IMR-90 (cell line): ENCODE measurements around the gene FRMPD4. TPM values are rescaled to one million over a fixed set of nuclear protein-coding genes. Genes with fewer than 3 reads are reported as not detected.
A peak's percentile ranks its signal among the peaks of the same experiment; 100 is the strongest.

Experiments
- ATAC-seq: fragments of 200-7000 bp; cut with Tn5 transposase; 2 replicates; pipeline ENCODE4 v1.9.1; 2020; ENCODE audit warnings: low read depth, mild to moderate bottlenecking, moderate library complexity
- BruUV-seq: library from RNA; stranded (reverse); fragments of 400-500 nt; replicated peaks from 2 replicates; lab custom pipeline; 2021; lab: Mats Ljungman, UMichigan
- CTCF ChIA-PET: fragments of 300-600 bp; formaldehyde crosslinking; extraction: SDS; loops from one replicate; lab custom pipeline; 2021; ENCODE audit warnings: antibody characterized with exemption; lab: Yijun Ruan, JAX
- POLR2A ChIA-PET: fragments of 300-600 bp; sonication (Branson Sonifier 250); formaldehyde crosslinking; loops from one replicate; lab custom pipeline; 2022; ENCODE audit warnings: antibody characterized with exemption; ENCODE audit not compliant: unreplicated experiment; lab: Charles Lee
- DNase-seq: peaks from one replicate; pipeline ENCODE4 v3.0.0; 2013
- H2AFZ ChIP-seq: replicated peaks from 2 replicates; pipeline ENCODE3; 2013; ENCODE audit warnings: low read length, mild to moderate bottlenecking; ENCODE audit not compliant: poor library complexity
- H2AK5ac ChIP-seq: 2 replicates; pipeline ENCODE4 v1.6.1; 2013; ENCODE audit warnings: low read depth, low read length, inconsistent platforms
- H2AK9ac ChIP-seq: replicated peaks from 2 replicates; pipeline ENCODE3; 2013; ENCODE audit warnings: mild to moderate bottlenecking, low read depth, low read length, moderate library complexity; ENCODE audit not compliant: poor library complexity
- H2BK120ac ChIP-seq: 2 replicates; pipeline ENCODE4 v1.6.1; 2013; ENCODE audit warnings: low read depth, low read length, inconsistent platforms
- H2BK15ac ChIP-seq: 3 replicates; pipeline ENCODE4 v1.6.1; 2013; ENCODE audit warnings: low read depth, low read length, inconsistent platforms
- H2BK20ac ChIP-seq: 2 replicates; pipeline ENCODE4 v1.6.1; 2013; ENCODE audit warnings: low read depth, mild to moderate bottlenecking, inconsistent platforms, low read length, moderate library complexity
- H2BK5ac ChIP-seq: 2 replicates; pipeline ENCODE4 v1.6.1; 2013; ENCODE audit warnings: mild to moderate bottlenecking, low read depth, low read length, inconsistent platforms; ENCODE audit not compliant: poor library complexity, severe bottlenecking
- H3K14ac ChIP-seq: replicated peaks from 2 replicates; pipeline ENCODE4 v1.6.1; 2013; ENCODE audit warnings: low read depth, low read length, inconsistent platforms
- H3K18ac ChIP-seq: 2 replicates; pipeline ENCODE4 v1.6.1; 2013; ENCODE audit warnings: low read depth, low read length, control low read depth
- H3K23ac ChIP-seq: 2 replicates; pipeline ENCODE4 v1.6.1; 2013; ENCODE audit warnings: low read depth, low read length, inconsistent platforms
- H3K27ac ChIP-seq: 2 replicates; pipeline ENCODE4 v1.5.1; 2013; ENCODE audit warnings: mild to moderate bottlenecking, control low read depth, low read length; ENCODE audit not compliant: insufficient read depth
- H3K27me3 ChIP-seq: 2 replicates; pipeline ENCODE4 v1.6.1; 2013; ENCODE audit warnings: low read length; ENCODE audit not compliant: control insufficient read depth, insufficient read depth
- H3K36me3 ChIP-seq: 2 replicates; pipeline ENCODE4 v1.6.1; 2013; ENCODE audit warnings: low read length, mixed read lengths; ENCODE audit not compliant: control insufficient read depth, insufficient read depth
- H3K4ac ChIP-seq: 2 replicates; pipeline ENCODE4 v1.6.1; 2013; ENCODE audit warnings: low read depth, low read length, inconsistent platforms
- H3K4me1 ChIP-seq: 2 replicates; pipeline ENCODE4 v1.6.1; 2013; ENCODE audit warnings: low read length, mixed read lengths; ENCODE audit not compliant: control insufficient read depth, insufficient read depth
- H3K4me2 ChIP-seq: 2 replicates; pipeline ENCODE4 v1.6.1; 2013; ENCODE audit warnings: low read depth, mild to moderate bottlenecking, control low read depth, low read length, moderate library complexity
- H3K4me3 ChIP-seq: 2 replicates; pipeline ENCODE4 v1.5.1; 2013; ENCODE audit warnings: low read depth, mild to moderate bottlenecking, control low read depth, low read length, moderate library complexity; ENCODE audit not compliant: insufficient read depth
- H3K56ac ChIP-seq: 2 replicates; pipeline ENCODE4 v1.6.1; 2013; ENCODE audit warnings: low read length, inconsistent platforms; ENCODE audit not compliant: insufficient read depth; ENCODE audit errors: extremely low read depth
- H3K79me1 ChIP-seq, 2 experiments: 2 replicates each; pipeline ENCODE4 v1.6.1; 2013; ENCODE audit warnings: low read length in 2 of 2, inconsistent platforms in 1 of 2, low read depth in 1 of 2
- H3K9ac ChIP-seq: 2 replicates; pipeline ENCODE4 v1.6.1; 2013; ENCODE audit warnings: low read depth, low read length, control low read depth
- H3K9me1 ChIP-seq: 2 replicates; pipeline ENCODE4 v1.6.1; 2013; ENCODE audit warnings: low read length, inconsistent platforms; ENCODE audit not compliant: insufficient read depth
- H3K9me3 ChIP-seq: 2 replicates; pipeline ENCODE4 v1.6.1; 2013; ENCODE audit warnings: low read length; ENCODE audit not compliant: control insufficient read depth, insufficient read depth
- H4K20me1 ChIP-seq: 2 replicates; pipeline ENCODE4 v1.6.1; 2013; ENCODE audit warnings: low read length, inconsistent platforms; ENCODE audit not compliant: insufficient read depth
- H4K5ac ChIP-seq: 2 replicates; pipeline ENCODE4 v1.6.1; 2013; ENCODE audit warnings: mild to moderate bottlenecking, low read depth, low read length, control low read depth
- H4K8ac ChIP-seq, 2 experiments: 2 replicates each; pipeline ENCODE4 v1.6.1; 2013; ENCODE audit warnings: low read depth in 2 of 2, low read length in 2 of 2, control low read depth in 1 of 2, inconsistent platforms in 1 of 2
- H4K91ac ChIP-seq: 2 replicates; pipeline ENCODE4 v1.6.1; 2013; ENCODE audit warnings: low read depth, low read length, inconsistent platforms; ENCODE audit not compliant: insufficient read depth
- BHLHE40 ChIP-seq: fragments of 150-350 bp; IDR thresholded peaks from 2 replicates; pipeline ENCODE4 v1.6.1; 2016; ENCODE audit warnings: mild to moderate bottlenecking, low read depth, low read length
- CEBPB ChIP-seq: IDR thresholded peaks from 2 replicates; pipeline ENCODE4 v1.6.1; 2012; ENCODE audit warnings: low read depth, low read length, improper control_type of control experiment
- CHD1 ChIP-seq: IDR thresholded peaks from 2 replicates; pipeline ENCODE4 v1.6.1; 2012; ENCODE audit warnings: low read depth, low read length, improper control_type of control experiment
- CTCF ChIP-seq: conservative IDR thresholded peaks from 2 replicates; pipeline ENCODE4 v1.5.1; 2012; ENCODE audit warnings: mild to moderate bottlenecking, low read depth, low read length, improper control_type of control experiment
- ELK1 ChIP-seq: fragments of 150-350 bp; IDR thresholded peaks from 2 replicates; pipeline ENCODE4 v1.6.1; 2016; ENCODE audit warnings: low read depth, mild to moderate bottlenecking, low read length, moderate library complexity, borderline replicate concordance
- FOS ChIP-seq: fragments of 150-350 bp; IDR thresholded peaks from 2 replicates; pipeline ENCODE4 v1.6.1; 2016; ENCODE audit warnings: low read depth, low read length
- MAFK ChIP-seq: IDR thresholded peaks from 2 replicates; pipeline ENCODE4 v1.6.1; 2012; ENCODE audit warnings: low read depth, low read length, improper control_type of control experiment
- NFE2L2 ChIP-seq: fragments of 150-350 bp; IDR thresholded peaks from 2 replicates; pipeline ENCODE4 v1.6.1; 2016; ENCODE audit warnings: low read depth, mild to moderate bottlenecking, low read length
- POLR2A ChIP-seq: IDR thresholded peaks from 2 replicates; pipeline ENCODE4 v1.6.1; 2012; ENCODE audit warnings: mild to moderate bottlenecking, low read depth, low read length
- RAD21 ChIP-seq: IDR thresholded peaks from 2 replicates; pipeline ENCODE4 v1.6.1; 2012; ENCODE audit warnings: low read length, improper control_type of control experiment
- RFX5 ChIP-seq: IDR thresholded peaks from 2 replicates; pipeline ENCODE4 v1.8.0; 2012; ENCODE audit warnings: low read depth, mild to moderate bottlenecking, low read length, moderate library complexity
- SMC3 ChIP-seq: fragments of 150-350 bp; IDR thresholded peaks from 2 replicates; pipeline ENCODE4 v1.6.1; 2016; ENCODE audit warnings: low read depth, mild to moderate bottlenecking, antibody characterized with exemption, low read length, moderate library complexity
- WGBS, 2 experiments: methylation state at CpG; one replicate each; pipeline versions ENCODE4 v1.1.5 to v1.1.7; 2013; ENCODE audit warnings: missing lambda C conversion rate in 2 of 2; ENCODE audit not compliant: insufficient read length in 1 of 2; ENCODE audit errors: extremely low coverage in 2 of 2; 5-methylcytosine and 5-hydroxymethylcytosine counted together
- dilution Hi-C: fragments of 300-500 bp; cut with HindIII; formaldehyde crosslinking; loops from one replicate; pipeline ENCODE4 v1.14.3; 2018; ENCODE audit warnings: low sequenced_read_pairs; ENCODE audit not compliant: unreplicated experiment
- in situ Hi-C: fragments of 300-500 bp; cut with MboI; formaldehyde crosslinking; loops from 3 replicates; pipeline ENCODE4 v1.14.3; 2019; ENCODE audit warnings: low sequenced_read_pairs, inconsistent platforms, mixed read lengths
- intact Hi-C: fragments of 100-400 bp; cut with micrococcal nuclease; formaldehyde crosslinking; loops from 2 replicates; pipeline ENCODE4 v1.10.0; 2022
- polyA plus RNA-seq, 3 experiments: library from polyadenylated mRNA; depleted of rRNA; stranded (reverse); fragments of >200 nt; gene quantifications; 2 replicates each; pipeline ENCODE4 v1.2.3, GENCODE V29; 2012; ENCODE audit warnings: low replicate concordance in 1 of 3
- total RNA-seq: library from RNA; depleted of rRNA; stranded (reverse); fragments of >200 nt; gene quantifications from 2 replicates; pipeline ENCODE4 v1.2.3, GENCODE V29; 2012

Gene FRMPD4
- total and polyA plus RNA-seq, 2 of the 4 experiments (the other 2 are of a cell fraction) = 0.53 to 1.1 TPM

GRCh38 chrX:12480956-12481355 is 342.7 kb downstream of the FRMPD4 start:
- H3K4ac ChIP-seq = no peak overlapping the region
- no peak overlapping the region for H4K8ac ChIP-seq
- H2BK15ac ChIP-seq = no peak overlapping the region
- no peak for ATAC-seq
- no peak overlapping the region for H2AFZ ChIP-seq
- intact Hi-C loops = no loop called here
- H2AK5ac ChIP-seq = no peak overlapping the region
- TF ChIP-seq CEBPB (no peak), FOS (no peak), BHLHE40 (no peak), MAFK (no peak), CTCF (no peak), RFX5 (no peak), POLR2A (no peak), NFE2L2 (no peak), RAD21 (no peak), CHD1 (no peak), ELK1 (no peak), SMC3 (no peak)
- no peaks in the 10 kb centered on the region for H3K36me3 ChIP-seq
- BruUV-seq = no TSS peak
- H3K14ac ChIP-seq = no peak overlapping the region
- CTCF ChIA-PET = interaction anchor here (0.6 kb wide), 1 partner anchor 90 kb away, joined by 3 read pairs; no protein-coding TSS in a partner anchor
- H4K20me1 ChIP-seq = no peaks in the 10 kb centered on the region
- H3K9me3 ChIP-seq = peaks cover 2% of the 10 kb centered on the region
- no peak overlapping the region for H3K18ac ChIP-seq
- no peak overlapping the region for H2BK120ac ChIP-seq
- no peak overlapping the region for H3K4me2 ChIP-seq
- no peaks in the 10 kb centered on the region for H3K27me3 ChIP-seq
- no peaks in the 10 kb centered on the region for H3K9me1 ChIP-seq
- H2AK9ac ChIP-seq = no peak overlapping the region
- H4K91ac ChIP-seq = no peak overlapping the region
- no peak overlapping the region for H3K23ac ChIP-seq
- no peak overlapping the region for H4K5ac ChIP-seq
- no peak overlapping the region for H3K56ac ChIP-seq
- H3K9ac ChIP-seq = no peak overlapping the region
- H2BK20ac ChIP-seq = no peak overlapping the region
- H3K4me1 ChIP-seq = 0 out of 2 replicates have a peak, but pooled peaks cover 2% of the 10 kb centered on the region
- no peaks in the 10 kb centered on the region for H3K79me1 ChIP-seq
- DNase-seq = peak; percentile 35
- dilution Hi-C loops = no loop called here
- H3K27ac ChIP-seq = no peak overlapping the region
- H2BK5ac ChIP-seq = no peak overlapping the region
- POLR2A ChIA-PET = no interaction called here
- 47% methylated on average over 2 of the region's 3 CpGs; no CpG with 5 or more reads in 1 of the 2 experiments for WGBS, 2 experiments
- in situ Hi-C loops = no loop called here
- H3K4me3 ChIP-seq = no peak overlapping the region
